Stimulated activated memory B cell treated with anti-CD40 and anti-IgM and Interleukin-4, amounts not matched to agents 10 μg/mL and 1 μg/mL and 100 μg/mL, for 72 hours (primary cell): ENCODE data around the gene PYDC2.

Experiments used
- ATAC-seq: fragments of 150-1000 bp; cut with Tn5 transposase; 2 replicates; pipeline ENCODE4 v1.10.0; 2021
- H3K27ac Mint-ChIP-seq: one replicate; pipeline ENCODE4 v1.8.0; 2022; ENCODE audit warnings: mild to moderate bottlenecking, mixed read lengths
- H3K27me3 Mint-ChIP-seq: one replicate; pipeline ENCODE4 v1.8.0; 2022; ENCODE audit warnings: mixed read lengths
- H3K36me3 Mint-ChIP-seq: one replicate; pipeline ENCODE4 v1.8.0; 2022; ENCODE audit warnings: mixed read lengths
- H3K4me1 Mint-ChIP-seq: one replicate; pipeline ENCODE4 v1.8.0; 2022; ENCODE audit warnings: mixed read lengths
- H3K4me3 Mint-ChIP-seq: one replicate; pipeline ENCODE4 v1.8.0; 2022; ENCODE audit warnings: mild to moderate bottlenecking, moderate library complexity, mixed read lengths
- H3K9me3 Mint-ChIP-seq: one replicate; pipeline ENCODE4 v1.8.0; 2022; ENCODE audit warnings: mixed read lengths

PYDC2 gene

GRCh38 chr3:191461113-191461595 lies at the start of gene PYDC2:
Gene PYDC2, plus strand, starts transcription at chr3:191461163. Its CDS starts 0 bp downstream, at chr3:191461163.
- no peaks in the 10 kb centered on the region for H3K4me1 Mint-ChIP-seq
- H3K27me3 Mint-ChIP-seq, result no peaks in the 10 kb centered on the region
- H3K36me3 Mint-ChIP-seq, result no peaks in the 10 kb centered on the region
- no peak within 1 kb of the TSS for H3K4me3 Mint-ChIP-seq
- ATAC-seq, result no peak
- no peaks in the 10 kb centered on the region for H3K9me3 Mint-ChIP-seq
- H3K27ac Mint-ChIP-seq, result no peak within 1 kb of the TSS

DNA sequence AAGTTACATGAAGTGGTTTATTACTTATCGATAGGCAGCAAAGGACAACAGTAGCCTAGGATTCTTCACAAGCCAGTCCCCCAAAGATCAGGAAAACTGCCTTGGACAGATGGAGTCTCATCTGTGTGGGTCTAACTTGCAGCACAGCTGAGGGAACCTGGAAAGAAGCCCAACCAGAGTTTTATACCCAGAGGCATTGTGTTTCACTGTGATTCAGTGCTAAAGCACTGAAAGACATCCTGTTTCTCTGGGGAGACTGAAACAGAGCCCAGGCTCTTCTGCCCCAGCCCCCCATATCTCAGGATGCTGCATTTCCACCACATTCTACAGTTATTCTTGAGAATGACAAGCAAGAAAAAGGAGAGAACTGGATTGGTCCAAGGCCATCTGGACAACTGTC lies 48.2 kb upstream of the PYDC2 start:
- no peaks in the 10 kb centered on the region for H3K27me3 Mint-ChIP-seq
- no peak overlapping the region for H3K4me3 Mint-ChIP-seq
- H3K36me3 Mint-ChIP-seq, result peaks cover 9% of the 10 kb centered on the region
- no peaks in the 10 kb centered on the region for H3K9me3 Mint-ChIP-seq
- peaks cover 13% of the 10 kb centered on the region for H3K4me1 Mint-ChIP-seq
- H3K27ac Mint-ChIP-seq, result no peak overlapping the region
- no peak for ATAC-seq

- Mint-ChIP-seq H3K27ac (no peak overlapping the region), H3K9me3 (no peaks in the 10 kb centered on the region), H3K4me1 (peaks cover 13% of the 10 kb centered on the region), H3K36me3 (peaks cover 9% of the 10 kb centered on the region), H3K27me3 (no peaks in the 10 kb centered on the region), H3K4me3 (no peak overlapping the region)
- ATAC-seq, result no peak
Measured at GRCh38 chr3:191414286-191414685, 46.7 kb upstream of the PYDC2 start.

- ATAC-seq, result no peak
- no peak overlapping the region for H3K4me3 Mint-ChIP-seq
- H3K4me1 Mint-ChIP-seq, result peaks cover 13% of the 10 kb centered on the region
- no peaks in the 10 kb centered on the region for H3K27me3 Mint-ChIP-seq
- no peak overlapping the region for H3K27ac Mint-ChIP-seq
- H3K9me3 Mint-ChIP-seq, result no peaks in the 10 kb centered on the region
- H3K36me3 Mint-ChIP-seq, result peaks cover 5% of the 10 kb centered on the region
Measured at GRCh38 chr3:191414732-191415131, 46.2 kb upstream of the PYDC2 start.

DNA sequence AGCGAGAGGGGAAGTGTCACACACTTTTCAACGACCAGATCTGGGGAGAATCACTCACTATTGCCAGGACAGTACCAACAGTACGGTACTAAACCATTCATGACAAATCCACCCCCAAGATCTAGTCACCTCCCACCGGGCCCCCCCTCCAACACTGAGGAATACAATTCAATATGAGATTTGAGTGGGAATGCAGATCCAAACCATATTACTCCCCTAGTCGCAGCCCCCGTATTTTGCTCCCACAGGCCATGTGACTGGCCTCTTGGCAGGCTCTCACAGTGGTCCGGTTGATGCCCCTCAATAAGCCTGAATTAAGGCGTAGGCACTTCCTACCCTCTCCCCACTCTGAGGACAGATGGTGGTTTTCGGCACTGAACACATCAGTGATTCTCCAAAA lies 45.4 kb upstream of the PYDC2 start:
- no peak overlapping the region for H3K27ac Mint-ChIP-seq
- no peak for ATAC-seq
- H3K4me3 Mint-ChIP-seq, result no peak overlapping the region
- H3K36me3 Mint-ChIP-seq, result no peaks in the 10 kb centered on the region
- no peaks in the 10 kb centered on the region for H3K27me3 Mint-ChIP-seq
- H3K4me1 Mint-ChIP-seq, result peaks cover 13% of the 10 kb centered on the region
- no peaks in the 10 kb centered on the region for H3K9me3 Mint-ChIP-seq

- H3K27me3 Mint-ChIP-seq, result no peaks in the 10 kb centered on the region
- H3K4me1 Mint-ChIP-seq, result peaks cover 13% of the 10 kb centered on the region
- H3K4me3 Mint-ChIP-seq, result no peak overlapping the region
- H3K27ac Mint-ChIP-seq, result no peak overlapping the region
- no peaks in the 10 kb centered on the region for H3K9me3 Mint-ChIP-seq
- ATAC-seq, result no peak
- no peaks in the 10 kb centered on the region for H3K36me3 Mint-ChIP-seq
Measured at GRCh38 chr3:191417457-191417729, 43.6 kb upstream of the PYDC2 start.

DNA sequence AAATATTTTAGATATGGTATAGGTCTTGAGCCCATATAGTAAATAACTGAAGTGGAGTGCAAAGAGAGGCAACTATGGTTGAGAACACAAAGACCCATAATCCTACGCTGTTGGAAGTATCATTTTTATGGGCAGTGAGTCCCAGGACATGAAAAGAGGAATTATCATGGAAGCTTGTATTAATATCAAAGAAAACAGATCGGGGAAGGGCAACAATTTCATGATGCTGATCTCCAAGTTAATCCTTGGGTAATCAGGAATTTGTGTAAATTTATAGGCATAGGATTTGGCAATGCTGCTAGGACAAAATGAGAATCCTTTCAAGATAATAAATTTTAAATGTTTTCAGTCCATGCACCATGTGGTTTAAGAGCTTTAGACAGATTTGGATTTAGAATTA lies 40.2 kb upstream of the PYDC2 start:
- no peaks in the 10 kb centered on the region for H3K27me3 Mint-ChIP-seq
- no peaks in the 10 kb centered on the region for H3K9me3 Mint-ChIP-seq
- no peak overlapping the region for H3K4me3 Mint-ChIP-seq
- H3K4me1 Mint-ChIP-seq, result peaks cover 6% of the 10 kb centered on the region
- ATAC-seq, result no peak
- H3K36me3 Mint-ChIP-seq, result no peaks in the 10 kb centered on the region
- H3K27ac Mint-ChIP-seq, result no peak overlapping the region

DNA sequence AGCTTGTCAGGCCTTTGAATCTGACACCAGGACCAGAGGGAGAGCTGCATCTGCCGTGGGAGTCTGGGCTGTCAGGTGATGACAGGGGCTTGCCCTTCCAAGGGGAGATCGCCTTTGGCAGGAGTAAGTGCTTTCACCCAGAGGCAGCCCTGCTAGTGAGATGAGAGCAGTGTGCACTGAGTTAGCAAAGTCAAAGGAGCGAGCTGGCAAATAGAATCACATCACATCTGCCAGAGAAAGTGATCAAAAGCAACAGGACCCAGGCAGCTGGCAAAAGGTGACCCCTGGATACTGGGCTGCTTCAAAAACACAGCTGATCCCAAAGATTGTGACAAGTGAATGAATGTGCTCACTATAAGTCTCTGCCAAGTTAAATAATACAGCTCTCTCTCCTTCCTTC lies 36.1 kb upstream of the PYDC2 start:
- Mint-ChIP-seq H3K36me3 (no peaks in the 10 kb centered on the region), H3K9me3 (no peaks in the 10 kb centered on the region), H3K4me1 (no peaks in the 10 kb centered on the region), H3K4me3 (no peak overlapping the region), H3K27ac (no peak overlapping the region), H3K27me3 (no peaks in the 10 kb centered on the region)
- no peak for ATAC-seq

DNA sequence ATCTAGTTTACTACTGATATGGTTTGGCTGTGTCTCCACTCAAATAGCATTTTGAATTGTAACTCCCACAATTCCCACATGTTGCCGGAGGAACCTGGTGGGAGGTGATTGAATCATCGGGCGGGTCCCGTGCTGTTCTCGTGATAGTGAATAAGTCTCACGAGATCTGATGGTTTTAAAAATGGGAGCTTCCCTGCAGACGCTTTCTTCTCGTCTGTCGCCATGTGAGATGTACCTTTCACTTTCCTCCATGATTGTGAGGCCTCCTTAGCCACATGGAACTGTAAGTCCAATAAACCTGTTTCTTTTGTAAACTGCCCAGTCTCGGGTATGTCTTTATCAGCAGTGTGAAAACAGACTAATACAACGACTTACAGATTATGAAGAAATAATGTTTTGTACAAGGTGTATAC lies 35.6 kb upstream of the PYDC2 start:
- no peak for ATAC-seq
- Mint-ChIP-seq H3K27me3 (no peaks in the 10 kb centered on the region), H3K36me3 (no peaks in the 10 kb centered on the region), H3K4me1 (no peaks in the 10 kb centered on the region), H3K9me3 (no peaks in the 10 kb centered on the region), H3K27ac (no peak overlapping the region), H3K4me3 (no peak overlapping the region)

DNA sequence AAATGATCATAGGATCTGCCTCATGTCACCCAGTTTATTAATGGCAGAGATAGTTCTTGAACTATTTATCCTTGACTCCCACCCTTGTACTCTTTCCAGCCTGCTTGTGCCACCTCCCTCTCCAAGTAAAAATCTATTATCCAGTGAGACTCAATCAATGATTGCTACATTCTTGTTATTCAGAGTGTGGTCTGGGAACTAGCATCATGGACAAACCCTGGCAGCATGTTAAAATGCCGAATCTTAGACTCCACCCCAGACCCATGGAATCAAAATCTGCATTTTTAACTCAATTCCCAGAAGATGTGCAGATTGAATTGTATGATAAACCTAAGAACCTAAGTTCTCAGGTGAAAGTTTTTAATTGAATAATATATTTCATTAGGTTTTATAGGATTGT lies 34.7 kb upstream of the PYDC2 start:
- Mint-ChIP-seq H3K4me3 (no peak overlapping the region), H3K9me3 (peaks cover 1% of the 10 kb centered on the region), H3K27ac (no peak overlapping the region), H3K4me1 (no peaks in the 10 kb centered on the region), H3K36me3 (peaks cover 4% of the 10 kb centered on the region), H3K27me3 (no peaks in the 10 kb centered on the region)
- no peak for ATAC-seq

- no peak overlapping the region for H3K27ac Mint-ChIP-seq
- H3K4me1 Mint-ChIP-seq, result no peaks in the 10 kb centered on the region
- H3K27me3 Mint-ChIP-seq, result no peaks in the 10 kb centered on the region
- peaks cover 6% of the 10 kb centered on the region for H3K36me3 Mint-ChIP-seq
- peaks cover 3% of the 10 kb centered on the region for H3K9me3 Mint-ChIP-seq
- ATAC-seq, result no peak
- H3K4me3 Mint-ChIP-seq, result no peak overlapping the region
Measured at GRCh38 chr3:191428177-191428576, 32.8 kb upstream of the PYDC2 start.

DNA sequence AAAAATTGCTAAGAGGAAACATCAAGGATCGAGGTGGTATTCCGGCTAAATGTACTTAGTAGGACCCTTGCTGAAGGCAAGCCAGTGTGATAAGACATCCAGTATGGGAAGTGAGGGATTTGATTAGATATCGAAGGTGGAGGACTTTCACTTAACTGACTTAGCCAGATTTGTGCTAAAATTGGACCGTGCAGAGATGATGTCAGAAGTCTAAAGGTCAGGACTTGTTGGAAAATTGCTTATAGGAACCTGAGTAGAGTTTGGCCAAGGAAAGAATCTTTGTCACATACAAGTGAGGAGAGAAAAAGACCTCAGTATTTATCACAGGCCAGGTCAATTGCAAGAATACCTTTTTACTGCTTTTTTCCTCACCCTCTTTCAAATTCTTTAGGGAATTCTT lies 30.9 kb upstream of the PYDC2 start:
- no peaks in the 10 kb centered on the region for H3K4me1 Mint-ChIP-seq
- peaks cover 6% of the 10 kb centered on the region for H3K36me3 Mint-ChIP-seq
- no peaks in the 10 kb centered on the region for H3K27me3 Mint-ChIP-seq
- no peak overlapping the region for H3K4me3 Mint-ChIP-seq
- no peak overlapping the region for H3K27ac Mint-ChIP-seq
- peaks cover 3% of the 10 kb centered on the region for H3K9me3 Mint-ChIP-seq
- ATAC-seq, result no peak

DNA sequence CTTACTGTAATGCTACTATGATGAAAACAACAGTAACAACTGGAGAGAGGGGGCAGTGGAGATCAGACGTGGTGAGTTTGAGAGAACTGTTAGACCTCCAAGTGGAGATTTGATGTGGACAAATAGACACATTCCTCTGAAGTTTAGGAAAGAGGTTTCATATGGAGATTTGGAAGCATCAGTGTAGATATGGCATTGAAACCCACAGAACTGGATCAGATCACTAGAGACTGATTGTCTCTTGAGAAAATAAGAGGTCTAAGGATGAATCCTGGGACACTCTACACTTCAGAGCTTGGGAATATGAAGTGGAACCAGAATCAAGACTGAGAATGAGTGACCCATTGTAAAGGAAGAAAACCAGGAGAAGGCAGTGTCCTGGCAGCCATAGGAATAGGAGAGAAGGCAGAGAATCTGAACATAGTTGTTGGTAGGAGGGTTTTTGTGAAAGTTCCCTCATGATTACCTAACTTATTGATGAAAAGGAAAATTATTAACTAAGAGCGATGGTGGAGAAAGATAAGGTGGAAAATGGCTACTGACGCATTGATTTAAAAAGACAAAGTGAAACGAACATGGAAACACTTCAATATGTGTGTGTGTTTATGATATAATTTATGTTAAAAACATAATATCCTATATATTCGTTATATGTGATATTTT lies 29.7 kb upstream of the PYDC2 start:
- no peaks in the 10 kb centered on the region for H3K27me3 Mint-ChIP-seq
- peaks cover 9% of the 10 kb centered on the region for H3K4me1 Mint-ChIP-seq
- peaks cover 3% of the 10 kb centered on the region for H3K9me3 Mint-ChIP-seq
- ATAC-seq, result no peak
- H3K27ac Mint-ChIP-seq, result no peak overlapping the region
- no peak overlapping the region for H3K4me3 Mint-ChIP-seq
- H3K36me3 Mint-ChIP-seq, result peaks cover 6% of the 10 kb centered on the region

GRCh38 chr3:191432162-191432561 lies 28.8 kb upstream of the PYDC2 start:
- no peaks in the 10 kb centered on the region for H3K27me3 Mint-ChIP-seq
- no peak overlapping the region for H3K4me3 Mint-ChIP-seq
- peaks cover 3% of the 10 kb centered on the region for H3K9me3 Mint-ChIP-seq
- ATAC-seq, result no peak
- peaks cover 12% of the 10 kb centered on the region for H3K4me1 Mint-ChIP-seq
- H3K36me3 Mint-ChIP-seq, result peaks cover 6% of the 10 kb centered on the region
- no peak overlapping the region for H3K27ac Mint-ChIP-seq

- H3K4me1 Mint-ChIP-seq, result peaks cover 12% of the 10 kb centered on the region
- ATAC-seq, result no peak
- H3K27me3 Mint-ChIP-seq, result peaks cover 8% of the 10 kb centered on the region
- H3K36me3 Mint-ChIP-seq, result peaks cover 6% of the 10 kb centered on the region
- H3K27ac Mint-ChIP-seq, result no peak overlapping the region
- peaks cover 3% of the 10 kb centered on the region for H3K9me3 Mint-ChIP-seq
- no peak overlapping the region for H3K4me3 Mint-ChIP-seq
Measured at GRCh38 chr3:191434024-191434423, 26.9 kb upstream of the PYDC2 start.

DNA sequence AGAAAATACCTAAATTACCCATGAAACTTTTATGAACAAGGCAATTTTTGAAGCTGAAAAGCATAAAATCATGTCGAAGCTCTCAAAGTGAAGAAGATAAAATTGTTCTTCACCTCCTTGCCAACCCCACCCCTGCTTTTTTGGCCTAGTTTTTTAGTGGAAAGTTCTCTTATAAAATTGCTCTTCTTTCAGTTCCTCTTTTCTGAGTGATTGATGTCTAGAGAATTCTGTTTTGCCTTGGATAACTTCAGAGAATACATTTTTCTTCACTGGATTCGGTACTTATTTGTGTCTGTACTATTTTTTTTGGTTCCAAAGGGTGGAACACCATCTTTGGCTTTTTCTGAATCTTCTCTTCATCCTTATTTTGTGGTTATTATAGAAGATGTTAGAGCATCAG lies 25.0 kb upstream of the PYDC2 start:
- Mint-ChIP-seq H3K4me1 (peaks cover 12% of the 10 kb centered on the region), H3K36me3 (peaks cover 5% of the 10 kb centered on the region), H3K4me3 (no peak overlapping the region), H3K9me3 (peaks cover 10% of the 10 kb centered on the region), H3K27me3 (peaks cover 8% of the 10 kb centered on the region), H3K27ac (no peak overlapping the region)
- no peak for ATAC-seq
